Activated CD4-positive, alpha-beta T cell treated with anti-CD3 and anti-CD28 coated beads, Interleukin-2, amount 50 U/mL, for 16 hours (primary cell): ENCODE measurements around the gene ADRA2A.

Experiments used
- DNase-seq: peaks from one replicate; pipeline ENCODE4 v3.0.0-alpha.2; 2020

ADRA2A gene

GRCh38 chr10:111113238-111113960 lies 36.6 kb downstream of the ADRA2A start:
- DNase-seq, result no peak

DNA sequence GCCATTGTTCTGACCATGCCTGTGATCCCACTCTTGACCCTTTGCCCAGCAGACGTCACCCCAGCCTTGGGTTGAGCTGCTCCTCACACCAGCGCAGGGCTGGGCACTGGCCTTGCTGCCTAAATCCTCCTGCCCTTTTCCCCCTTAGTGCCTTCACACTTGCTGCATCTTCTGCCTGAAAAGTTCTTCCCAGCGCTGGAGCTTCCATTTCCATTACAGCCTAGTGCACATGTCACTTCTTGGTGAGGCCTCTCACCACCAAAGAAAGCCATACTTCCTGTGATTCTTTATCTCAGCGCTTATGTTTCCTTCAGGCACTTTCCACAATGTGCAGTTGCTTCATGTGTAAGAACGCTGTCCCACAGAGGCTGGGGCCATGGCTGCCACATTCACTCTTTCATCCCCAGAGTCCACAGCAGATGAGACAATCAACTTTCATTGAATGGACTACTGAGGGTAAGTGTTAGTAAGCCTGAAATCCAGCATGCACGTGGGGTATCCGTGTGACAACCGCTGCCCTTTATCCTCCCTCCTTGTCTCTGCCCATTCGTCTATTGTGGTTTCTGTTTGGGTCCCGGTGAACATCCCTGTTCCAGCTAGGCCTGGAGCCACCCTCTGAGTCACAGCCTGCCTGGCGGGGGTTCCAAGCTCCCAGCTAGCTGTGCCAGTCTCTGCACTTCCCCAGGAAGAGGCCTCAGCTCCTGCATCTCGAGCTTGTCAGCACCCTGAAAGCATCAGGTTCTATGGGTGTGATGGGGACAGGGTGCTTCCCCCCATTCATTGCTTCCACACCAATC lies 37.3 kb downstream of the ADRA2A start:
- DNase-seq, result no peak

GRCh38 chr10:111114758-111115500 lies 38.1 kb downstream of the ADRA2A start:
- no peak for DNase-seq

GRCh38 chr10:111116211-111116610 lies 39.4 kb downstream of the ADRA2A start:
- DNase-seq, result no peak

- no peak for DNase-seq
Observed at GRCh38 chr10:111116762-111117445, 40.1 kb downstream of the ADRA2A start.

GRCh38 chr10:111117528-111118277 lies 40.9 kb downstream of the ADRA2A start:
- no peak for DNase-seq

- no peak for DNase-seq
Observed at GRCh38 chr10:111118758-111119157, 41.9 kb downstream of the ADRA2A start.

DNA sequence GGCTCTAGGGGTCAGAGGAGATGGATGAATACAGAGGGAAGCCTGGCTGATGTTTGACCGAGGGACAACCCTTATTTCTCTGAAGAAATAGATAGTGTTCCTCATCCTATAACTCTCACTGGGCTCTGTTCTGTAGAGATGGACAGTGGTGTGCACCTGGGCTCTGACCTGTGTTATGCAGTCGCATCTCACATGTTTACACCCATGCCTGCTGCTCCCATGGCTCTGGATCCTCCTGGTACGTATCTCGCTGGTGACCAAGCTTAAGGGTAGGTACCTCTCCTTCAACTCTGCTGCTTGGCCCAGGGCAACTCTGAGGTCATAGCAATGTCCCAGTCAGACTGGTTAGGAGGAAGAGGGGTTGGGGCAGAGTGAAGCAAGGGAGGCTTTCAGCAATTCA lies 42.8 kb downstream of the ADRA2A start:
- DNase-seq, result no peak

DNA sequence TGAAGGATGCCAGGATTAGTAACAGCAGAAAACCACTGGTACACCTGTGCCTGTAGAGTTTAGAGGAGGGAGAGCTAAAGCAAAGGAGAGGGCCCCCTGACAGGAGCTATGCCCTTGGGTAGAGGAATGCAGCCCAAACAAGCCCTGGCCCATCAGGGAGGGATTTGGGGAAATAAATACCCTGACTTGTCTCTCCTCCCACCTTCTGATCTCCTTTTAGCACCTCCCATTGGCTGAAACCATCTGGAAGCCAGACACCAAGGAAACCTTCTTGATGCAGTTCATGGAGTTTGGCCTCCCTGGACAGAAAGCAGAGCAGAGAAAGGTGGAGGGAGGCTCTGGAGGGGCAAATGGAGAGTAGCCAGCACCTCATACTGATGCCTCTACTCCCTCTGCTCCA lies 45.3 kb downstream of the ADRA2A start:
- no peak for DNase-seq

DNA sequence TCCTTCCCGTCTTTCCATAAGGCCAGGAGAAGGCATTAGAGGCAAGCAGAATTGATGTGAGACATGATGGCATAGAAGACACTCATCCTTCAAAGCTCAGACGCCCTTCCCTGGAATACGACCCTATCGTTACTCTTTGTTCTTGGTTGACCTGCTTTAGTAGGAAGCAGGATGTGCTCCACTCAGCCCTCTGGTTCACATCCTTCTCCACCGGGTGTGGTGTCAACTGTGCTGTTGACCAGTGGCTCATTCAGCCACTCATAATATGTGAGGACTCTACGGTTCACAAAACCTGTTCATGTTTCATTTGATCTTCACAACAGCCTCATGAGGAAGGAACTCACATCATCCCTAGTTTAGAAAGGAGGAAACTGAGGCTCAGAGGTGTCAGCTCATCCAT lies 47.1 kb downstream of the ADRA2A start:
- DNase-seq, result no peak

- no peak for DNase-seq
Observed at GRCh38 chr10:111125102-111125501, 48.3 kb downstream of the ADRA2A start.

DNA sequence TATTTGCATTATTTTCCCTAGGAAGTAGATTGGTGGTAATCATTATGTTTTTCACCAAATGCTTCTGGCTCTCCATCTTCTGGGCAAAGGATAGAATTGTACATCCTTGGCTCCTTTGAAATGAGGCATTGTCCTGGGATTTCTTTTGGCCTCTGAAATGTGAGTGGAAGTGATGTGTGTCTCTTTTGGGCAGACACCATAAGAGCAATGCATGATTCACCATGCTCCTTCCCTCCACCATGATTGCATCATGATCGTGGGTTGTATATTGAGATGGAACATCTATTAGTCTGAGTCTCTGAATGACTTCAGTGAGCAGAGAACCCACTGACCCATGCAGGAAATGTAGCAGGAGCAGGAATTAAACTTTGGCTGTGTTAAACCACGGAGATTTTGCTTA lies 49.2 kb downstream of the ADRA2A start:
- DNase-seq, result no peak

DNA sequence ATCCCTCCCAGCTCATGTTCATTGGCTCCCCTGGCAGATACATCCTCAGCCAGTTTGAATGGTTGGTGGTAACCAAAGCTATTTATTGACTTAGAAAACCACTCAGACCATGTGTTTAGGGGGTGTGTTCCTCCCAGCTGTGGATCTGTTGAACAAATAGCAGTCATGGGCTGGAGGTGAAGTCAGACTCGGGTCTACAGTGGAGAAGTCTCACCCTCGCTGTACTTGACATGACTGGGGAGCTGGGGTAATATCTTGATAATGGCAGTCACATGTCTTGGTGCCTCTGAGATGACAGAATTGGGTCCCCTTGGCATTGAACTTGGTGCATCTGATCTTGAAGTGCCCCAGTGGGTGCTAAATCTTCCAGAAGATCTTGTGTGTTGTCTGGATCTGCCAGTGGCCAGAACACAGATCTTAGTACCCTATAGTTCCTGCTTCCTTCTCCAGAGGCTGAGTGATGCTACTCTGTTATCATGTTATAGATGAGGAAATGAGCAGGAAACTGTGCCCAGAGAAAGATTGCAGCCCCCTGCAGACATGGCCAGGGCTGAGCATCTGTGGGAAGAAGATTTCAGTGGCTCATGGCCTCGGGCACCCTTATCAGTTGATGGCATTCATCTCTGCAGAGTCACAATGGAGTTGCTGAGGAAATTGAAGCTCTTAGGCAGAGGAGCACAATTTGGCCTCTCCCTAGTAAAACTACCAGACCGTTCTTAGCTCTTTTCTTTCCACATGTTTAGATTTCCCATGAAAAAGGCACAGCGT lies 50.4 kb downstream of the ADRA2A start:
- no peak for DNase-seq

- no peak for DNase-seq
Observed at GRCh38 chr10:111128331-111129180, 51.7 kb downstream of the ADRA2A start.

DNA sequence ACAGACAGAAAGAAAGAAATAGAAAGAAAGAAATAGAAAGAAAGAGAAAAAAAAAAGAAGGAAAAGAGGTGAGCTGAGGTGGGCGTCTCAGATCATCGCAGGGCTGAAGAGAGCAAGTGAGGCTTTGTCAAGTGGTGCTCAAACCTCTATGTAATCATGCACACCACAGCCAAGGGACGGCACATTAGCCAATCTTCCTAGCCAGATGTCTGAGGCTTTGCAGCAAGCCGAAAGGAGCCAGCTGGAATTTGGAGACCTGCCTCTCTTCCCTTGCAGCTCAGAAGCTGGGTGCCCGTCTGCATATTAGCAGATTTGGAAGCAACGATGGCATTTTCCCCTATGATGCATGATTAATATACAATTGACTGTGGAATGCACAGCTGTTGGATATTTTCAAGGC lies 52.5 kb downstream of the ADRA2A start:
- no peak for DNase-seq

- no peak for DNase-seq
Observed at GRCh38 chr10:111130471-111130870, 53.6 kb downstream of the ADRA2A start.
